PFSK-1 (cell line): Measurements from ENCODE around the gene IGSF21.

Experiments
- REST ChIP-seq, 2 experiments: IDR thresholded peaks; 2 replicates each; pipeline versions ENCODE4 v1.6.1 to v1.8.0; 2011 to 2012; ENCODE audit warnings: low read depth in 2 of 2, low read length in 2 of 2, control low read depth in 1 of 2, inconsistent platforms in 1 of 2, mild to moderate bottlenecking in 1 of 2, moderate library complexity in 1 of 2; ENCODE audit not compliant: insufficient read depth in 1 of 2
- SIN3A ChIP-seq: IDR thresholded peaks from 2 replicates; pipeline ENCODE4 v1.6.1; 2012; ENCODE audit warnings: mild to moderate bottlenecking, low read length, moderate library complexity, borderline replicate concordance; ENCODE audit not compliant: insufficient read depth

GRCh38 chr1:18104546-18105100 lies 3.0 kb upstream of the IGSF21 start:
- no peak for TF ChIP-seq REST (IDR thresholded peaks at IDR 0.05; ENCODE audit: insufficient read depth in 1 of 2, low read depth in 2 of 2, low read length in 2 of 2)
- no peak for TF ChIP-seq SIN3A
